Measurements from ENCODE around the gene RTN4RL1.

The RTN4RL1 gene

GRCh38 chr17:2058586-2059546 lies 33.7 kb upstream of the RTN4RL1 start:
- DNase-seq, result no peak

- no peak for DNase-seq
These were observed 32.8 kb upstream of the RTN4RL1 start for GRCh38 chr17:2057760-2058585.

- no peak for DNase-seq
These were observed 32.1 kb upstream of the RTN4RL1 start for GRCh38 chr17:2057175-2057759.

GRCh38 chr17:2056206-2057174 lies 31.4 kb upstream of the RTN4RL1 start:
- no peak for DNase-seq

GRCh38 chr17:2055292-2056205 lies 30.4 kb upstream of the RTN4RL1 start:
- DNase-seq, result no peak

GRCh38 chr17:2054512-2055291 lies 29.6 kb upstream of the RTN4RL1 start, which contains the start of gene HIC1:
TSS of gene HIC1 (plus strand) at chr17:2055103. CDS start at chr17:2056691, 1,588 bp downstream.
- peak; percentile 75 for DNase-seq

- DNase-seq, result no peak
These were observed 29.1 kb upstream of the RTN4RL1 start for GRCh38 chr17:2054262-2054511.

- DNase-seq, result no peak
These were observed 28.5 kb upstream of the RTN4RL1 start for GRCh38 chr17:2053380-2054261.

- DNase-seq, result no peak
These were observed 26.9 kb upstream of the RTN4RL1 start for GRCh38 chr17:2051933-2052559.

GRCh38 chr17:2051061-2051932 lies 26.2 kb upstream of the RTN4RL1 start:
- DNase-seq, result no peak

- DNase-seq, result no peak
These were observed 25.3 kb upstream of the RTN4RL1 start for GRCh38 chr17:2050300-2051060.

GRCh38 chr17:2049333-2050299 lies 24.5 kb upstream of the RTN4RL1 start:
- DNase-seq, result peak; percentile 56

- DNase-seq, result no peak
These were observed 23.7 kb upstream of the RTN4RL1 start for GRCh38 chr17:2048805-2049204.

- no peak for DNase-seq
These were observed 22.5 kb upstream of the RTN4RL1 start for GRCh38 chr17:2047590-2047989.

GRCh38 chr17:2044263-2044894 lies 19.2 kb upstream of the RTN4RL1 start:
- DNase-seq, result no peak
